Nephron (organoid): ENCODE measurements around the gene ABCC1.
A peak's percentile ranks its signal among the peaks of the same experiment; 100 is the strongest.

Experiments used
- H3K27ac Mint-ChIP-seq, 3 experiments: 2 replicates each; pipeline ENCODE4 v1.8.0; 2020; ENCODE audit warnings: mixed read lengths in 3 of 3, mild to moderate bottlenecking in 2 of 3, moderate library complexity in 1 of 3
- H3K27me3 Mint-ChIP-seq: 2 replicates; pipeline ENCODE4 v1.8.0; 2021; ENCODE audit warnings: low read depth, mild to moderate bottlenecking, moderate library complexity, mixed read lengths
- H3K36me3 Mint-ChIP-seq: 2 replicates; pipeline ENCODE4 v1.8.0; 2020; ENCODE audit warnings: low read depth, mixed read lengths
- H3K4me1 Mint-ChIP-seq: 2 replicates; pipeline ENCODE4 v1.8.0; 2020; ENCODE audit warnings: mixed read lengths
- H3K4me3 Mint-ChIP-seq, 3 experiments: 2 replicates each; pipeline ENCODE4 v1.8.0; 2020; ENCODE audit warnings: mild to moderate bottlenecking in 3 of 3, mixed read lengths in 3 of 3, moderate library complexity in 2 of 3
- H3K9me3 Mint-ChIP-seq: 2 replicates; pipeline ENCODE4 v1.8.0; 2020; ENCODE audit warnings: mixed read lengths
- TF ChIP-seq, protein P1 (sequence below), 3 experiments: fragments of 200-600 bp; sonication (generic); IDR thresholded peaks; one replicate each; pipeline ENCODE4 v1.5.0; 2021; ENCODE audit warnings: antibody characterized with exemption in 3 of 3; ENCODE audit not compliant: unreplicated experiment in 3 of 3

ABCC1 gene

DNA sequence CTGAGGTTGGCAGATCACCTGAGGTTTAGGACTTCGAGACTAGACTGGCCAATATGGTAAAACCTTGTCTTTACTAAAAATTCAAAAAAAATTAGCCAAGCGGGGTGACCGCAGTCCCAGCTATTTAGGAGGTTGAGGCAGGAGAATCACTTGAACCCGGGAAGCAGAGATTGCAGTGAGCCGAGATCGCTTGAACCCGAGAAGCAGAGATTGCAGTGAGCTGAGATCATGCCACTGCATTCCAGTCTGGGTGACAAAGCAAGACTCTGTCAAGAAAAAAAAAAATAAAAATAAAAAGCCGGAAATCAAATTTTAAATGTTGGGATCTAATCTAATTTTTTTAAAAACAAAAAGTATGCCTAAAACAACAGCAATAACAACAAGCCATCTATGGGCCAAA lies 56.3 kb downstream of the ABCC1 start:
- Mint-ChIP-seq H3K36me3 (peaks cover 23% of the 10 kb centered on the region), H3K4me1 (peaks cover 18% of the 10 kb centered on the region), H3K27ac (no peak overlapping the region), H3K9me3 (no peaks in the 10 kb centered on the region), H3K27me3 (no peaks in the 10 kb centered on the region), H3K4me3 (no peak overlapping the region)
- TF ChIP-seq, protein P1, sequence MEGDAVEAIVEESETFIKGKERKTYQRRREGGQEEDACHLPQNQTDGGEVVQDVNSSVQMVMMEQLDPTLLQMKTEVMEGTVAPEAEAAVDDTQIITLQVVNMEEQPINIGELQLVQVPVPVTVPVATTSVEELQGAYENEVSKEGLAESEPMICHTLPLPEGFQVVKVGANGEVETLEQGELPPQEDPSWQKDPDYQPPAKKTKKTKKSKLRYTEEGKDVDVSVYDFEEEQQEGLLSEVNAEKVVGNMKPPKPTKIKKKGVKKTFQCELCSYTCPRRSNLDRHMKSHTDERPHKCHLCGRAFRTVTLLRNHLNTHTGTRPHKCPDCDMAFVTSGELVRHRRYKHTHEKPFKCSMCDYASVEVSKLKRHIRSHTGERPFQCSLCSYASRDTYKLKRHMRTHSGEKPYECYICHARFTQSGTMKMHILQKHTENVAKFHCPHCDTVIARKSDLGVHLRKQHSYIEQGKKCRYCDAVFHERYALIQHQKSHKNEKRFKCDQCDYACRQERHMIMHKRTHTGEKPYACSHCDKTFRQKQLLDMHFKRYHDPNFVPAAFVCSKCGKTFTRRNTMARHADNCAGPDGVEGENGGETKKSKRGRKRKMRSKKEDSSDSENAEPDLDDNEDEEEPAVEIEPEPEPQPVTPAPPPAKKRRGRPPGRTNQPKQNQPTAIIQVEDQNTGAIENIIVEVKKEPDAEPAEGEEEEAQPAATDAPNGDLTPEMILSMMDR (IDR thresholded peaks at IDR 0.05; ENCODE audit: unreplicated experiment in 3 of 3), result no peak

- TF ChIP-seq, protein P1 (IDR thresholded peaks at IDR 0.05; ENCODE audit: unreplicated experiment in 3 of 3), result no peak
- no peaks in the 10 kb centered on the region for H3K9me3 Mint-ChIP-seq
- peaks cover 28% of the 10 kb centered on the region for H3K36me3 Mint-ChIP-seq
- peaks cover 18% of the 10 kb centered on the region for H3K4me1 Mint-ChIP-seq
- peak overlapping the region in 2 of 3 experiments; percentile 13 to 70 for H3K27ac Mint-ChIP-seq
- no peaks in the 10 kb centered on the region for H3K27me3 Mint-ChIP-seq
- no peak overlapping the region for H3K4me3 Mint-ChIP-seq
Observed at GRCh38 chr16:16006650-16007049, 57.2 kb downstream of the ABCC1 start.

- Mint-ChIP-seq H3K36me3 (peaks cover 28% of the 10 kb centered on the region), H3K27me3 (no peaks in the 10 kb centered on the region), H3K4me1 (peaks cover 15% of the 10 kb centered on the region), H3K4me3 (no peak overlapping the region), H3K9me3 (no peaks in the 10 kb centered on the region), H3K27ac (peak overlapping the region in 1 of 3 experiments; percentile 20)
- TF ChIP-seq, protein P1 (IDR thresholded peaks at IDR 0.05; ENCODE audit: unreplicated experiment in 3 of 3), result no peak
Observed at GRCh38 chr16:16007743-16008111, 58.3 kb downstream of the ABCC1 start.

GRCh38 chr16:16008666-16009065 lies 59.2 kb downstream of the ABCC1 start:
- no peak overlapping the region for H3K27ac Mint-ChIP-seq
- H3K4me1 Mint-ChIP-seq, result peaks cover 13% of the 10 kb centered on the region
- no peaks in the 10 kb centered on the region for H3K27me3 Mint-ChIP-seq
- H3K9me3 Mint-ChIP-seq, result no peaks in the 10 kb centered on the region
- peaks cover 31% of the 10 kb centered on the region for H3K36me3 Mint-ChIP-seq
- TF ChIP-seq, protein P1 (IDR thresholded peaks at IDR 0.05; ENCODE audit: unreplicated experiment in 3 of 3), result no peak
- no peak overlapping the region for H3K4me3 Mint-ChIP-seq

- TF ChIP-seq, protein P1 (IDR thresholded peaks at IDR 0.05; ENCODE audit: unreplicated experiment in 3 of 3), result no peak
- Mint-ChIP-seq H3K4me1 (peaks cover 6% of the 10 kb centered on the region), H3K36me3 (peaks cover 33% of the 10 kb centered on the region), H3K9me3 (no peaks in the 10 kb centered on the region), H3K27me3 (no peaks in the 10 kb centered on the region), H3K27ac (peak overlapping the region in 2 of 3 experiments; percentile 20 to 76), H3K4me3 (no peak overlapping the region)
Observed at GRCh38 chr16:16009401-16009800, 60.0 kb downstream of the ABCC1 start.

GRCh38 chr16:16010194-16010593 lies 60.8 kb downstream of the ABCC1 start:
- Mint-ChIP-seq H3K4me3 (no peak overlapping the region), H3K27me3 (no peaks in the 10 kb centered on the region), H3K4me1 (peaks cover 5% of the 10 kb centered on the region), H3K27ac (no peak overlapping the region), H3K9me3 (no peaks in the 10 kb centered on the region), H3K36me3 (peaks cover 37% of the 10 kb centered on the region)
- TF ChIP-seq, protein P1 (IDR thresholded peaks at IDR 0.05; ENCODE audit: unreplicated experiment in 3 of 3), result no peak
